Effector CD4-positive, alpha-beta T cell (primary cell): ENCODE results near the gene STAT1.

Source experiments
- DNase-seq: peaks from one replicate; pipeline ENCODE4 v3.0.0-alpha.2; 2020

STAT1 gene

GRCh38 chr2:191030521-191031154 is 16.7 kb upstream of the STAT1 start:
- peak; percentile 49 for DNase-seq

- DNase-seq: no peak
Measured at GRCh38 chr2:191029280-191029950, 15.4 kb upstream of the STAT1 start.

GRCh38 chr2:191026377-191026776 is 12.4 kb upstream of the STAT1 start:
- DNase-seq: no peak

GRCh38 chr2:191025135-191025534 is 11.2 kb upstream of the STAT1 start:
- no peak for DNase-seq

GRCh38 chr2:191023235-191023679 is 9.3 kb upstream of the STAT1 start:
- no peak for DNase-seq

GRCh38 chr2:191020742-191021381 is 6.9 kb upstream of the STAT1 start:
- no peak for DNase-seq

- DNase-seq: peak; percentile 83
Measured at GRCh38 chr2:191020221-191020741, 6.3 kb upstream of the STAT1 start.

GRCh38 chr2:191019376-191019775 is 5.4 kb upstream of the STAT1 start:
- no peak for DNase-seq

GRCh38 chr2:191018643-191019119 is 4.7 kb upstream of the STAT1 start:
- no peak for DNase-seq

GRCh38 chr2:191018048-191018447 is 4.1 kb upstream of the STAT1 start:
- DNase-seq: no peak

- DNase-seq: no peak
Measured at GRCh38 chr2:191015831-191016230, 1.9 kb upstream of the STAT1 start.

- DNase-seq: no peak
Measured at GRCh38 chr2:191015239-191015638, 1.3 kb upstream of the STAT1 start.

- DNase-seq: no peak
Measured at GRCh38 chr2:191014653-191015020, 666 bp upstream of the STAT1 start.

GRCh38 chr2:191013682-191013931 is 364 bp downstream of the STAT1 start:
- DNase-seq: no peak

- DNase-seq: no peak
Measured at GRCh38 chr2:191012845-191013681, 908 bp downstream of the STAT1 start.

GRCh38 chr2:191012346-191012745 is 1.6 kb downstream of the STAT1 start:
- DNase-seq: no peak

GRCh38 chr2:191010887-191011885 is 2.8 kb downstream of the STAT1 start:
- no peak for DNase-seq

GRCh38 chr2:191009541-191010374 is 4.2 kb downstream of the STAT1 start:
- DNase-seq: no peak

- DNase-seq: no peak
Measured at GRCh38 chr2:191008286-191008685, 5.7 kb downstream of the STAT1 start.

- no peak for DNase-seq
Measured at GRCh38 chr2:191006997-191007783, 6.8 kb downstream of the STAT1 start.
